ENCODE results near the gene ZNF221. TPM values are rescaled to one million over a fixed set of nuclear protein-coding genes. Genes with fewer than 3 reads are reported as not detected.
A peak's percentile ranks its signal among the peaks of the same experiment; 100 is the strongest.
"Not testable (repeated sequence)": the region's sequence is repeated elsewhere in the genome, so short reads cannot be mapped to it uniquely, and the experiment has no call there.

Gene ZNF221
- 1 to 10 TPM; 5.4 to 7.9 (median 6.3) TPM for polyA plus RNA-seq (ENCODE audit: insufficient read length in 4 of 4)

DNA sequence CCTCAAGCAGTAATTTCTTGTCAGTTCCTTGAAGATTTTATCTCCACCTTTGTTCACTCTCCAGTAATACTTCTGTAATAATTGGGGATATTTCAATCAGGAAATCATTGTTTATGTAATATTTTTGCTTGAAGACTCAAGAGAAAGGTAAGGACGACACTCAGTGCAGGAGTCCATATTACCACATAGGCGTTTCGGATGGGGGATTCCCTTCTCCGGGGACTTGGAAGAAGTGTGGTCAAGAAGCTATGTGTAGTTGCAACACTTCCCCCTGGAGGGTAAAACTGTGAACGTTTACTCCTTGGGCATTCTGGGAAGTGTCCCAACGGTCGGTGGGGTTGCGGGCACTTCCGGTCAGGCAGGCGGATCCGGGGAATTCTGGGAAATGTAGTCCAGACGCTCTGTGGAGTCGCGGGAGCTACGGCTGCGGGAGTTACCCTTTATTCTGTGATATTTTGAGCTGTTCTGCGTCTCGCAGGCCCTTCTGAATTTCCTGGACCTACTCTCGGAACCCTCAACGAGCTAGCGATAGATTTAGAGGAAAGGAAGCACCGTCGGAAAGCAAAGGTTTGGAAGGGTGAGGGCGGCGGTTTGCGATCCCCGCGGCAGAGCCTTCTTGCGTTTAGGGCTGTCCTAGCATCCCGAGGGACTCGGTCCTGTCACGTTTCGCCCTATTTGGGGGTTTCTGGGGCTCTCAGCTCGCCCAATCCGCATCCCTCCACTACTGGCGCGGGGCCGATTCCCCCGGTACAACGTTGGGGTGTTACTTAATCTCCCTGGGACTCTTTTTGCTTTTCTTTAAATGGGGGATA lies at the start of gene ZNF221:
Gene ZNF221, plus strand, starts transcription at position 395 of the 812 bp plus-strand sequence. CDS start 11,499 bp downstream, outside the sequence.
- DNase-seq (ENCODE audit: low read depth in 4 of 4, low spot score in 3 of 4), result peak; percentile 81 to 94 (median 94)

DNA sequence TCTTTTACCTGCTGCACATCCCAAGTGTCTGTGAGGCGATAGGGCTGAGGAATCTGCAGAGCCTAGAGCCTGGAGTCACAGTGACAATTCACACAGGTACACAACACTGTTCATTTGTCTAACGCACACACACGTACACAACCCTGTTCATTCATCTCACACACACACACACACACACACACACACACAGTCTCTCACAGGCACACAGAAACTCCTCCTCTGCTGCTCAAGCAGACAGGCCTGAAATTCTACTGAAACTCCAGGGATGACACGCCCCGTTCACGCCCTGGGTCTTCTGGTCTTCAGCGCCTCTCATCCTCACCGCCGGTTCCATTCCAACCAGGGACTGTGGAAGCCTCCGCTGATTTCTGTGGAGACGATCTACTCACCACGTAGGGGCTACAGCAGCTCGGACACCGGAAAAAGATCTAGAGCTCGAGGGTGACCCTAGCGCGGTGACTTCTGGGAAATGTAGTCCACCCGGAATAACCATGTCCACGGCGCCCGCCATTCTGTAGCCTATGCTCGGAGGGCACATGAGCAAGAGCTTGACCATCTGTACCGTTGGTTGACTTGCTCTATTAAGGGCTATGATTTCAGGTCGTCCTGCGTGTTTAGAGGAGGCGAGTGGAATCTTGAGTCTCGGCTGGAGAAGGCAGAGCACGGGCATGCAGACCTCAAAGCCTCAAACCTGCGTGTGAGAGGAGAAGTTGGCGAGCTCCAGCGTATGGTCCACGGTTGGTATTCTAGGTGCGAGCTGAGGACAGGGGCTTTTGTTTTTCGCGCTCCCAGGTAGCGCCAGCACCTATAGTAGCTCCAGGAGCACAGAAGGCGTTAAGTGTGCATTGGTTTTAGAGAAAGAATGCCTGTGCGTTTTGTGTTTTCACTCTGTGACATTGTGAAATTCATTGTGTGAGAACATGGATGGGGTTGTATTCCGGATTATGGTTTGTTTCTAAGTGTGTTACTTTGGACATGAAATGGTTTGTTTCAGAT lies 49.3 kb upstream of the ZNF221 start:
- DNase-seq (ENCODE audit: low read depth in 4 of 4, low spot score in 3 of 4), result peak; percentile 66 to 79 (median 70)

DNA sequence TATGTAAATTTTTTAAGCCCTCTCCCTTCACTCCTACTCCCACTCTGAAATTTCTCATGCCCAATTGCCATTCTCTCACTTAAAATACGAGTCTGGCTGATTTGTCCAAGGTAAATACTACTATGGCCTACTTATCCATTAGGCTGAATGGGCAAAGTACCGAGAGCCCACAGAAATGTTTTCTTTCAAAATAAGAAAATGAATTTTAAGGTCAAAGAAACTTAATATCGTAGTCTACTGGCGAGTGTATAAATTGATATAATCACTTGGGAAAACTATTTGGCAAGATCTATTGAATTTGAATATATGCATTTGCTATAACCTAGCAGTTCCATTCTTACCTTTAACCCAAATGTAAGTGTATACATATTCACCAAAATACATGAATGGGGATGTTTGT lies 48.6 kb upstream of the ZNF221 start:
- DNase-seq (ENCODE audit: low read depth in 4 of 4, low spot score in 3 of 4), result no peak

DNA sequence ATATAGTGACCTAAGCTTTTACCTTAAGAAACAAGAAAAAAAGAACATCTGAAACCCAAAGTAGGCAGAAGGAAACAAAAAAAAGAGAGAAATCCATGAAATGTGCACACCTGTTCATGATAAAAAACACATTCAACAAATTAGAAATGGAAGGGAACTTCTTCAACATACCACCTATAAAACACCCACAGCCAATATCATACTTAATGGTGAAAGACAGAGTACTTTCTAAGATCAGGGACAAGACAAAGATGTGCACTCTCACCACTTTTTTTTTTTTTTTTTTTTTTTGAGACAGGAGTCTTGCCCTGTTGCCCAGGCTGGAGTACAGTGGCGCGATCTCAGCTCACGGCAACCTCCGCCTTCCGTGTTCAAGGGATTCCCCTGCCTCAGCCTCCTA lies 45.1 kb upstream of the ZNF221 start:
- DNase-seq (ENCODE audit: low read depth in 4 of 4, low spot score in 3 of 4), result no peak

DNA sequence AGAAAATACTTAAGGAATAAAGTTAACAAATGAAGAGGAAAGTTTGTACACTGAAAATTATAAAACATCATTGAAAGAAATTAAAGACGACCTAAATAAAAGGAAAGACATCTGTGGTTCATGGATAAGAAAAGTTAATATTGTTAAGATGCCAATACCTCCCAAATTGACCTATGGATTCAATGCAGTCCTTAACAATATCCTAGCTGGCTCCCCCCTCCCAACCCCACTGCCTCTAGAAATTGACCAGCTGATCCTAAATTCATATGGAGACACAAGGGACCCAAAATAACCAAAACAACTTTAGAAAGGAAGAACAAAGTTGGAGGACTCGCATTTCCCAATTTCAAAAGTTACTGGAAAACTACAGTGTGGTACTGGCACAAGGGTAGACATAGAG lies 44.3 kb upstream of the ZNF221 start:
- no peak for DNase-seq (ENCODE audit: low read depth in 4 of 4, low spot score in 3 of 4)

DNA sequence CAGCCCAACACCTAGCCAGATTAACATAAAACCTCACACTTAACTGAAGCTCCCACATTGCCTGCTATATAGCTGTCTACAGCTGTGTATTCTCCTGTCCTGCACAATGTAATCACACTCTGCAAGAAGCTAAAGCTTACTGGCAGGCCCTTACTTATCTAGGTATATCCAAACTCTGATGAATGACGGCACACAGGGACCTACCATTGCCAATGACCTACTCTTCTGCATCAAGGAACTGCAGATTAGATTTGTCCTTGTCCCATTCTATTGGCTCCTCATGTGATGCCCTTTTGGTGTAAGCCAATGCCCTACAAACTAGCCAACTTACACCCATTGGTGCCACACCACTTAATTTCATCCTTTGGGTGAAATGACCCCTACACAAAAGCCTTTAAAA lies 42.4 kb upstream of the ZNF221 start:
- no peak for DNase-seq (ENCODE audit: low read depth in 4 of 4, low spot score in 3 of 4)

GRCh38 chr19:43910884-43911283 lies 40.1 kb upstream of the ZNF221 start:
- no peak for DNase-seq (ENCODE audit: low read depth in 4 of 4, low spot score in 3 of 4)

- DNase-seq (ENCODE audit: low read depth in 4 of 4, low spot score in 3 of 4), result no peak
Measured at GRCh38 chr19:43913383-43913782, 37.6 kb upstream of the ZNF221 start.

DNA sequence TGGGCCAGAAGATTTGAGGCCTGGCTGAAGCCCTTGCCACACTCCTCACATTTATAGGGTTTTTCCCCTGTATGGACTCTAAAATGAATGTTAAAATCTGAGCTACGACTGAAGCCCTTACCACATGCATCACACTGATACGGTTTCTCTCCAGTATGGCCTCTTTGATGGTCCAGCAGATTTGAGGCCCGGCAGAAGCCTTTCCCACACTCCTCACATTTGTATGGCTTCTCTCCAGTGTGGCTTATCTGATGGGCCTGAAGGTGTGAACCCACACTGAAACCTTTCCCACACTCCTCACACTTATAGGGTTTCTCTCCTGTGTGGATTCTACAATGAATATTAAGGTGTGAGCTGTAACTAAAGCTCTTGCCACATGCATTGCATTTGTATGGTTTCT lies 37.0 kb upstream of the ZNF221 start:
- DNase-seq (ENCODE audit: low read depth in 4 of 4, low spot score in 3 of 4), result no peak

DNA sequence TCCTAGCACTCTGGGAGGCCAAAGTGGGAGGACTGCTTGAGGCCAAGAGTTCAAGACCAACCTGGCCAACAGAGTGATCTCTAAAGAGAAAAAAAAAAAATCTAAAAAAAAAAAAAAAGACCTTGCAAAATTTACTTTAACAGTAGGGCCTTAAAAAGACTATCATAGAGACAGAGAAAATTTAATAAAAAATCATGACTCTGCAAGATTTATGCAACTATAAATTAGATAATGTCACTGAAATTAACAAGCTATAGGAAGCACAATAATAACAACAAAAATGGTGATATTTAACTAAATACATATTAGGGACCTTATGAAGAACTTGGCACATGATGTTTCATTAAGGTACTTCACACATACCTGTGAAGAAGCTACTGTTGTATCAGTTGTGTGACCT lies 27.2 kb upstream of the ZNF221 start:
- DNase-seq (ENCODE audit: low read depth in 4 of 4, low spot score in 3 of 4), result no peak

GRCh38 chr19:43928820-43929219 lies 22.2 kb upstream of the ZNF221 start:
- no peak for DNase-seq (ENCODE audit: low read depth in 4 of 4, low spot score in 3 of 4)

GRCh38 chr19:43934055-43934984 lies 16.7 kb upstream of the ZNF221 start:
- DNase-seq (ENCODE audit: low read depth in 4 of 4, low spot score in 3 of 4), result no peak

DNA sequence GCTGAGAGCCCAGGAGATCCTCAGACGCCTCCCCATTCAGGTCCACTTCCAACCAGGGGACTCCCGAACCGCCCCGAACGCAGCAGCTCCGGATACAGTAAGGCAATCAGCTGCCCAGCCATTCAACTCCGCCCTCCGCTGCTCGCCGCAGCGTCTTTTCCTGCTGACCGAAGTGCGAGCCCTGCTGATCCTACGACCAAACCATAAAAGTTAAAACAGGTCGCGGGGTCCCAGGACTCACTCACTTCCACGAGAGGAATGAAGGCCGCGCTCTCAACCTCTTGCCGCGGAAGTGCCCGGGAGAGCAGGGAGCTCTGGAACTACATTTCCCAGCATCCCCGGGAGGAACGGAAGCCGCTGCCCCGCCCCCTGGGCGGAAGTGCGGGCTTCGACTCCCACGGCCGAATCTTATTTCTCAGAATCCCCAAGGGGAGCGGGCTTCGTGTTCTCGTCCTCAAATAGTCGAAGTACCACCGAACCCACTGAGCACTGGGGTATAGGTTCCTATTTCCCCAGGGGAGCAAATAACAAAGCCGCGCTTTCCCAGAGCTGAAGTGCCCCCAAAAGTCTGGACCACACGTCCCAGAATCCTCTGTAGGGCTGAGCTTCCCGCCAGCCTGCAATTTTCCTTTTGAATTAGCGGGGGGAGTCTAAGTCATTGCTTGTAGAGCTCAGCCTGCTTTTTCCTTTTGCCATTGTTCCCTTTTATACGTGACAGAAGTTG lies 15.9 kb upstream of the ZNF221 start, which contains the start of gene ZNF45:
Gene ZNF45, minus strand, starts transcription at position 298 of the 724 bp plus-strand sequence. CDS start 13,097 bp downstream, outside the sequence.
- DNase-seq (ENCODE audit: low read depth in 4 of 4, low spot score in 3 of 4), result peak; percentile 82 to 90 (median 85)

DNA sequence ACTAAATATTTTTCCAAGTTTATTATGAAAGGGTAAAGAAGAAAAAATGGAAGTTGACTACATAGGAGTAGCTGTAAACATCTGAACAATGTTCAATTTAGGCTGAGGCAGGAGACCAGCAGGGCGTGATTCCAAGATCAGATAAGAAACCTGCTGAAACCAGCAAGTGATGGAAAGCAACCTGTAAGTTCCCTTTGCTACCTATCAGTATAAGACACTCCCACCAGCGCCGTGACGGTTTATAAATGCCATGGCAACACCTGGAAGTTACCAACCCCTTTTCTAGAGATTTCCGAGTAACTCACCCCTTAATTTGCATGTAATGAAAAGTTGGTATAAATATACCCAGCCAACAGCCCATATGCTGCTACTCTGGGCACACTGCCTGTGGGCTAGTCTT lies 14.8 kb upstream of the ZNF221 start:
- no peak for DNase-seq (ENCODE audit: low read depth in 4 of 4, low spot score in 3 of 4)

DNA sequence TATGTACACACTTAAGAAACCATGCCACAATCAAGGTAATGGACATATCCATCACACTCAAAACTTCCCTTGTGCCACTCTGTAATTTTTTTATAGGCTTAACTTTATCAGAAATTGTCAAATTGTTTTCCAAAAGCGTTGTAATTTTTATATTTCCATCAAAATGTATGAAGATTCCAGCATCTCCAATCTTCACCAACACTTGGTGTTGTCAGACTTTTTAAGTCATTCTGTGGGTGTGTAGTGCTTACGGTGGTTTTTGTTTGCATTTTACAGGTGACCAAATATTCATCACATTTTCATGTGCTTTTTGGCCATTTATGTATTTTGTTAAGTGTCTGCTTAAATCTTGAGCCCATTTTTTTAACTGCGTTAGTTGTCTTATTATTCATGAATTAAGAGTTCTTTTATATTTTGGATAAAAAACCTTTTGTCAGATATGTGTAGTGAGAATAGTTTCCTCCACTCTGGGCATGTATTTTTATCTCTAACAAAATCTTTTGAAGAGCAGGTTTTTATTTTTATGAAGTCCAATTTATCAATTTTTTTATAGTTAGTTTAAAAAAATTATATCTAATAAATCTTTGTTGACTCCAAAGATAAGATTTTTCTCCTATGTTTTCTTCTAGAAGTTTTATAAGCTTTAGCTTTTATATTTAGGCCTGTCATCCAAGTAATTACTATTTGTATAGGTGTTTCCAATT lies 11.3 kb upstream of the ZNF221 start:
- DNase-seq (ENCODE audit: low read depth in 4 of 4, low spot score in 3 of 4), result no peak

GRCh38 chr19:43940719-43941118 lies 10.3 kb upstream of the ZNF221 start:
- DNase-seq (ENCODE audit: low read depth in 4 of 4, low spot score in 3 of 4), result no peak

- no peak for DNase-seq (ENCODE audit: low read depth in 4 of 4, low spot score in 3 of 4)
Measured at GRCh38 chr19:43941209-43941608, 9.8 kb upstream of the ZNF221 start.

- DNase-seq (ENCODE audit: low read depth in 4 of 4, low spot score in 3 of 4), result not testable (repeated sequence)
Measured at GRCh38 chr19:43947412-43947811, 3.6 kb upstream of the ZNF221 start.

DNA sequence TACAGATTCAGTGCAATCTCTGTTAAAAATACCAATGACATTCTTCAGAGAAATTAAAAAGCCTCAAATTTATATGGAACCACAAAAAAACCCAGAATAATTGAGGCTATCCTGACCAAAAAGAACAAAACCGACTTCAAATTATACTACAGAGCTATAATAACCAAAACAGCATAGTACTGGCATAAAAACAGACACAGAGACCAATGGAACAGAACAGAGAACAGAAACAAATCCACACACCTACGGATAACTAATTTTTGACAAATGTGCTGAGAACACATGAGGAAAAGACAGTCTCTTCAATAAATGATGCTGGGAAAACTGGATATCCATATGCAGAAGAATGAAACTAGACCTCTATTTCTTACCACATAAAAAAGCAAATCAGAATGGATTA lies 1.2 kb upstream of the ZNF221 start:
- not testable (repeated sequence) for DNase-seq (ENCODE audit: low read depth in 4 of 4, low spot score in 3 of 4)

All from left renal pelvis (tissue), 4 donors.